A549 treated with GW870086 at 1 μM for 4 hours (cell line): ENCODE measurements around the gene USP8. TPM values are rescaled to one million over a fixed set of nuclear protein-coding genes. Genes with fewer than 3 reads are reported as not detected.

Experiments
- total RNA-seq: library from RNA; stranded (reverse); fragments of 200-300 nt; extraction: Qiagen RNA extraction; gene quantifications from 5 replicates; pipeline ENCODE4 v1.2.3, GENCODE V29; 2022; ENCODE audit warnings: low read depth

Gene USP8
- total RNA-seq: 35.5 to 53.6 TPM (median 43.5 TPM) in 5 replicates

DNA sequence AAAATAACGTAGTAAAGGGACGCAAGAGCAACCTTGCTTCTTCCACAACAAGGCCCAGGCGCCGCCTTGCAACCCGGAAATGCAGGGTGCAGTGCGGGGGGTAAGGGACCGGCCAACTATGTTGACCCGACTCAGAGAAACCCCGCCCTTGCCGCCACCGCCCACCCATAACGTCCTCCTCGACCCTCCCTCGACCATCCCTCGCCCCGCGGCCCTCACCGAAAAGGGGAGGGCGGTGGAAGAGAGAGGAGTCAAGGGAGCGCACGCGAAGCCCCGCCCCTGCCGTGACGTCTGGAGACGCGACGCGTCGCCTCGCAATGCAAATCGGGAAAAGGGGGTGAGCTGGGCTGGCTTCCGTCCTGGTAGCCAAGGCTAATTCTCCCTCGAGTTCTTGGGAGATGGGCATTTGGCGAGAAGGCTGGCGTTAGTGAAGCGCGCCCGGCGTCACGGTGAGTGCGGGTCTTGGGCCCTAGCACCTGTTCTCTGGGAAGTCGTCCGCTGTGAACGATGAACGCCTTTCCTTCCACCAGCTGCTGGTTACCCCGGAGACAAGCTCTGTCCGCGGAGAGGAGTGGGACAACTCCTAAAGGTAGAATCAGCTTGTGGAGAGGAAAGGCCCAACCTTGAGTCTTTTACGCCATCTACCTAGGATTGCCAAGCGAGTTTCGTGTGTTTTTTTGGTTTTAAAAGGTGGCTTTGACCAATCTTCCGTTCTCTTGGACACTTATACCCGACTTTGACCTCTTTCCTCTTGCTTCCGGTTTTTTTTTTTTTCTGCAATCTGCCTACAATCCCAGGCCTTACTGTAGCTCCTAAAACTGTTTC, at the start of gene USP8:
Gene USP8 (plus strand): TSS at position 340 of the 825 bp plus-strand sequence. CDS start 14,669 bp downstream, outside the sequence.

DNA sequence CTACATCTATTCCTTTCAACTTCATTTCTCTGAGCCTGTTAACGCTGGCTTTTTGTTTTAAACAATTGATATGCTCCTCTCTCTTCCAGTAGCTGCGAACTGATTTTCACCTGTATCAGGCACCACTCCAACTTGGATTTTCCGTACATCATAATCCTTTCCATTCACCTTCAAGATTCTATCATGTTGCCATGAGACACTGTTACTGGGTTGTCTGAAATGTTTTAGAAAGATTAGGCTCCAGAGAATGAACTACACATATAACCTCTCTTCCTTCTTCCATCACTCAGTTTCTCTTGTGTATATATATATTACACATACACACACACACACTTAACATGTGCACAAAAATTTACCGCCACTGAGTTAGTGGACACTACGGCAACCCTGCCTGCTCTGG, 122.4 kb downstream of the USP8 start, which contains the start of gene USP50:
Gene USP50 (minus strand): TSS at position 101 of the 400 bp plus-strand sequence. CDS start 141 bp downstream, outside the sequence.

Other genes starting within 250 kb of the USP8 start
- gene SLC27A2, start 242.2 kb upstream of the USP8 start, total RNA-seq: 26.6 to 32.2 TPM (median 29.2 TPM) in 5 replicates
- 0.07 to 0.17 TPM (median 0.09 TPM) in 4 of 5 replicates, not detected in the other for gene HDC, start 158.7 kb upstream of the USP8 start, total RNA-seq
- gene GABPB1, start 69.2 kb upstream of the USP8 start, total RNA-seq: 28.5 to 36.6 TPM (median 35.5 TPM) in 5 replicates
- gene USP50, start 122.3 kb downstream of the USP8 start, total RNA-seq: 0.24 TPM in 1 of 5 replicates, not detected in the others